RWPE2 (cell line): ENCODE measurements around the gene CTNNA2.

Experiments
- ATAC-seq: fragments of 200-7000 bp; cut with Tn5 transposase; 3 replicates; pipeline ENCODE4 v1.9.1; 2021; ENCODE audit warnings: low read depth
- DNase-seq: peaks from one replicate; pipeline ENCODE4 v3.0.0-alpha.2; 2020; ENCODE audit warnings: low spot score
- H3K27ac ChIP-seq: fragments of 450-650 bp; 2 replicates; pipeline ENCODE4 v1.5.1; 2017; ENCODE audit warnings: mild to moderate bottlenecking; ENCODE audit not compliant: poor library complexity, severe bottlenecking
- H3K27me3 ChIP-seq: fragments of 250-450 bp; sonication (Bioruptor Pico); 2 replicates; pipeline ENCODE4 v1.5.1; 2021; ENCODE audit warnings: mild to moderate bottlenecking, moderate library complexity; ENCODE audit not compliant: insufficient read depth, poor library complexity, severe bottlenecking
- H3K36me3 ChIP-seq: fragments of 250-450 bp; sonication (Bioruptor Pico); 2 replicates; pipeline ENCODE4 v1.5.1; 2020; ENCODE audit warnings: low read depth, mild to moderate bottlenecking, moderate library complexity
- H3K4me1 ChIP-seq: fragments of 250-450 bp; sonication (Bioruptor Pico); 2 replicates; pipeline ENCODE4 v1.5.1; 2021; ENCODE audit warnings: mild to moderate bottlenecking, moderate library complexity; ENCODE audit not compliant: insufficient read depth, poor library complexity, severe bottlenecking
- H3K4me3 ChIP-seq: fragments of 250-450 bp; sonication (Bioruptor Pico); 2 replicates; pipeline ENCODE4 v1.5.1; 2021; ENCODE audit warnings: mild to moderate bottlenecking, moderate library complexity; ENCODE audit not compliant: severe bottlenecking
- H3K9me3 ChIP-seq: fragments of 250-450 bp; sonication (Bioruptor Pico); 2 replicates; pipeline ENCODE4 v1.5.1; 2021; ENCODE audit warnings: mild to moderate bottlenecking, moderate library complexity; ENCODE audit not compliant: severe bottlenecking
- CTCF ChIP-seq: fragments of 450-650 bp; IDR thresholded peaks from one replicate; pipeline ENCODE4 v1.5.1; 2017; ENCODE audit warnings: mild to moderate bottlenecking, moderate library complexity; ENCODE audit not compliant: poor library complexity, severe bottlenecking

Gene CTNNA2

GRCh38 chr2:80166483-80167171 is 653.8 kb downstream of the CTNNA2 start:
- ATAC-seq = no peak
- no peaks in the 10 kb centered on the region for H3K27me3 ChIP-seq
- TF ChIP-seq CTCF = no peak
- no peaks in the 10 kb centered on the region for H3K36me3 ChIP-seq
- no peak for DNase-seq
- H3K4me1 ChIP-seq = no peaks in the 10 kb centered on the region
- no peaks in the 10 kb centered on the region for H3K9me3 ChIP-seq
- H3K27ac ChIP-seq = no peak overlapping the region
- no peak overlapping the region for H3K4me3 ChIP-seq

- ATAC-seq (no peak), DNase-seq (no peak)
- Histone ChIP-seq H3K4me1 (no peaks in the 10 kb centered on the region), H3K27ac (no peak overlapping the region), H3K27me3 (no peaks in the 10 kb centered on the region), H3K4me3 (no peak overlapping the region), H3K36me3 (no peaks in the 10 kb centered on the region), H3K9me3 (no peaks in the 10 kb centered on the region)
- TF ChIP-seq CTCF = no peak
Measured at GRCh38 chr2:80167284-80167808, 654.5 kb downstream of the CTNNA2 start.

- ATAC-seq = no peak
- Histone ChIP-seq H3K27me3 (no peaks in the 10 kb centered on the region), H3K36me3 (no peaks in the 10 kb centered on the region), H3K4me3 (no peak overlapping the region), H3K27ac (no peak overlapping the region), H3K9me3 (no peaks in the 10 kb centered on the region), H3K4me1 (no peaks in the 10 kb centered on the region)
- no peak for TF ChIP-seq CTCF
- DNase-seq = no peak
Measured at GRCh38 chr2:80168037-80168436, 655.2 kb downstream of the CTNNA2 start.

GRCh38 chr2:80168801-80169200 is 656.0 kb downstream of the CTNNA2 start:
- no peaks in the 10 kb centered on the region for H3K9me3 ChIP-seq
- no peaks in the 10 kb centered on the region for H3K36me3 ChIP-seq
- TF ChIP-seq CTCF = no peak
- no peak for ATAC-seq
- H3K4me3 ChIP-seq = no peak overlapping the region
- no peaks in the 10 kb centered on the region for H3K27me3 ChIP-seq
- DNase-seq = no peak
- no peaks in the 10 kb centered on the region for H3K4me1 ChIP-seq
- H3K27ac ChIP-seq = no peak overlapping the region

GRCh38 chr2:80169811-80170594 is 657.2 kb downstream of the CTNNA2 start:
- no peak for TF ChIP-seq CTCF
- Histone ChIP-seq H3K27me3 (no peaks in the 10 kb centered on the region), H3K27ac (no peak overlapping the region), H3K36me3 (no peaks in the 10 kb centered on the region), H3K9me3 (no peaks in the 10 kb centered on the region), H3K4me3 (no peak overlapping the region), H3K4me1 (no peaks in the 10 kb centered on the region)
- DNase-seq (no peak), ATAC-seq (no peak)
